Upper lobe of left lung (tissue), 4 donors: ENCODE results near the gene TTC7B.

ENCODE experiments used
- POLR2A ChIP-seq, 4 donors: fragments of 450-650 bp; IDR thresholded peaks; one replicate each; pipeline ENCODE4 v1.5.1; 2016 to 2017; ENCODE audit warnings: antibody characterized with exemption in 4 of 4, mild to moderate bottlenecking in 2 of 4
- TF ChIP-seq, protein P1 (sequence below), 6 experiments: fragments of 450-650 bp in 4 of 6; fragments of 200-600 bp in 2 of 6; sonication (generic) in 2 of 6; IDR thresholded peaks; one replicate each; pipeline ENCODE4 v1.5.1; 2016 to 2019; ENCODE audit warnings: antibody characterized with exemption in 6 of 6

DNA sequence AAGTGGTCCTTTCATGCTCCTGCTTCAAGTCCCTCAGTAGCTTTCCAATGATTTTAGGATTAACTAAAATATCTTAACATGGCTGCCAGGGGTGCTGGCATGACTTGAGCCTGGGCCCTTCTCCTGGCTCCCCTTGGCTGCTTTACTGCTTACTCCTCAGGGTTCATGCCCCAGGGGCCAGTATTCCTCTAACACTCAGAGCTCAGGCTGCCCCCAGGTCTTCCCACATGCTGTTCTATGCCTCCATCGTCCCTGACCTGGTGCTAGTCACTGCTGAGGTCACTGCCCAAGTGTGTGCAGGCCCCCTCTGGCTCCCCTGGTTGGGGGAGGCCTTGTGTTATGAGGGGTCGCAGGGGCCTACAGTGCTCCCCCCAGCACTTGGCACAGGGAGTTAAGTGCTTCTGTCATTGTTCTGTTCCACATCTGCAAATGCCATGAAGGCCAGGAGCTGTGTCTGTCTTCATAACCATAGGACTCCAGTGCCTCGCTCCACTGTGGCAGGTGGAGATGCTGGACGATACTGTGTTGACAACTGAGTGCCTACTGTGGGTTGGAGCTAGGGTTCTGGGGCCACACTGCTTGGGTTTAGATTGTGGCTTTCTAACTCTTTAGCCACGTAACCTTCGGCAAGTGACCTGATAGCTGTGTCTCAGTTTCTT, 228.8 kb downstream of the TTC7B start:
- TF ChIP-seq, protein P1, sequence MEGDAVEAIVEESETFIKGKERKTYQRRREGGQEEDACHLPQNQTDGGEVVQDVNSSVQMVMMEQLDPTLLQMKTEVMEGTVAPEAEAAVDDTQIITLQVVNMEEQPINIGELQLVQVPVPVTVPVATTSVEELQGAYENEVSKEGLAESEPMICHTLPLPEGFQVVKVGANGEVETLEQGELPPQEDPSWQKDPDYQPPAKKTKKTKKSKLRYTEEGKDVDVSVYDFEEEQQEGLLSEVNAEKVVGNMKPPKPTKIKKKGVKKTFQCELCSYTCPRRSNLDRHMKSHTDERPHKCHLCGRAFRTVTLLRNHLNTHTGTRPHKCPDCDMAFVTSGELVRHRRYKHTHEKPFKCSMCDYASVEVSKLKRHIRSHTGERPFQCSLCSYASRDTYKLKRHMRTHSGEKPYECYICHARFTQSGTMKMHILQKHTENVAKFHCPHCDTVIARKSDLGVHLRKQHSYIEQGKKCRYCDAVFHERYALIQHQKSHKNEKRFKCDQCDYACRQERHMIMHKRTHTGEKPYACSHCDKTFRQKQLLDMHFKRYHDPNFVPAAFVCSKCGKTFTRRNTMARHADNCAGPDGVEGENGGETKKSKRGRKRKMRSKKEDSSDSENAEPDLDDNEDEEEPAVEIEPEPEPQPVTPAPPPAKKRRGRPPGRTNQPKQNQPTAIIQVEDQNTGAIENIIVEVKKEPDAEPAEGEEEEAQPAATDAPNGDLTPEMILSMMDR (IDR thresholded peaks at IDR 0.05): no peak
- TF ChIP-seq POLR2A (IDR thresholded peaks at IDR 0.05): no peak
